SHP77 (cell line): ENCODE measurements around the gene KRT73.

Experiments
- DNase-seq, 2 experiments: peaks; one replicate each; lab custom pipeline; 2025; lab: John Stamatoyannopoulos, UW

Gene KRT73

DNA sequence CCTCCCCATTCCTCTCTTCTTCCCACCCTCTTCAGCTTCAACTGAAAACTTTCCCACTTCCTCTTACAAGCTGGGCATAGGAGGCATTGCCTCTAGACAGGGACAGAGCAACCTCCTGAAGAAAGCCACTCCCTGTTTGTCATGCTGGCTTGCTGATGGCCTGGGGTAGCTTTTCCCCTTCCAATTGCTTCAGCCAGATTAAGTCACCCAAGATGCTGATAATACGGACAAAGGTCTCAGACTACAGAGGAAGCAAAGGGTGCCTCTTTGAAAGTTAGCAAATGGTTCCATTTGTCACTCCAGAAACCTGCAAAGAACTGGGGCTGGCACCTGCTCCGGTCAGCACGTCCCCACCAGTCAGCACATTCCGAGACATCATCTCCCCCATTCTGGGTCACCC lies 27.6 kb upstream of the KRT73 start:
- DNase-seq, result no peak

DNA sequence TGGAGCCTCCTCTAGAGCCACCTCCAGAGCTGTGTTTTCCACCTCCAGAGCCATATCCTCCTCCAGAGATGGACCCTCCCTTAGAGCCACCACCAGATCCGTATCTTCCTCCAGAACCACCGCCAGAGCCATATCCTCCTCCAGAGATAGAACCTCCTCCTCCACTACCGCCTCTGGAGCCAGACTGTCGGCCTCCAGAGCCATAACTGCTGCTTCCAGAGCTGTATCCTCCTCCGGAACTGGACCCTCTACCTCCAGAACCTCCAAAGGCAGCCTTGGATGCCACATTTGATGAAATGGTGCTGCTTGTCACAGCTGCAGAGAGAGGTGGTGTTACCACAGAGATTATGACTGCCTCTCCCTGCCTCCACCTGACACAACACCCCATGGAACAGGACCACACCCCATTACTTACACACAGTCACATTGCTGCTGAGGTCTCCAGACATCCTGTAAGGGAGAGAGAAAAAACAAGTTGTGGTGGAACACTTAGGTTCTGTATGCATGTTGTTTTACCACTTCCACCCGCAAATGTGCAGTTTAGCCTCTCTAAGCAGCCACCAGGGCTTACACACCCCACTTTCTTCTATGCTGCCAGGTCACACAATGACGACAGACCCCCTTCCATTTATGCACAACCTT lies 26.9 kb upstream of the KRT73 start:
- DNase-seq, result no peak

DNA sequence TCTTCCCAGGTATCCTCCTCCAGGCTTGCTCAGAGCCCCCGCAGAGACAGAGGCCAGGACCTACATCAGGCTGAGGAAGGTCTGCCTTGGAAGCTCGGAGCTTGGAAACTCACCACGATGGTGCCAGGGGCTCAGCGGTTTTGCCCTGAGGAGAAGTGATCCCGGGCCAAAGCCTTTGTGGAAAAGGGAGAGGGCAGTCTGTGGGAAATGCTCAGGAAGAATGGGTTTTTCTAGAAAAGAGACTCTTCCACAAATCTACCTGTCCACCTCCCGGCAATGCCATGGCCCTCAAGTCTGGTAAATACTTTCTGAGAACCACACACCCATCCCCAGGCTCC lies 25.7 kb upstream of the KRT73 start:
- no peak for DNase-seq

DNA sequence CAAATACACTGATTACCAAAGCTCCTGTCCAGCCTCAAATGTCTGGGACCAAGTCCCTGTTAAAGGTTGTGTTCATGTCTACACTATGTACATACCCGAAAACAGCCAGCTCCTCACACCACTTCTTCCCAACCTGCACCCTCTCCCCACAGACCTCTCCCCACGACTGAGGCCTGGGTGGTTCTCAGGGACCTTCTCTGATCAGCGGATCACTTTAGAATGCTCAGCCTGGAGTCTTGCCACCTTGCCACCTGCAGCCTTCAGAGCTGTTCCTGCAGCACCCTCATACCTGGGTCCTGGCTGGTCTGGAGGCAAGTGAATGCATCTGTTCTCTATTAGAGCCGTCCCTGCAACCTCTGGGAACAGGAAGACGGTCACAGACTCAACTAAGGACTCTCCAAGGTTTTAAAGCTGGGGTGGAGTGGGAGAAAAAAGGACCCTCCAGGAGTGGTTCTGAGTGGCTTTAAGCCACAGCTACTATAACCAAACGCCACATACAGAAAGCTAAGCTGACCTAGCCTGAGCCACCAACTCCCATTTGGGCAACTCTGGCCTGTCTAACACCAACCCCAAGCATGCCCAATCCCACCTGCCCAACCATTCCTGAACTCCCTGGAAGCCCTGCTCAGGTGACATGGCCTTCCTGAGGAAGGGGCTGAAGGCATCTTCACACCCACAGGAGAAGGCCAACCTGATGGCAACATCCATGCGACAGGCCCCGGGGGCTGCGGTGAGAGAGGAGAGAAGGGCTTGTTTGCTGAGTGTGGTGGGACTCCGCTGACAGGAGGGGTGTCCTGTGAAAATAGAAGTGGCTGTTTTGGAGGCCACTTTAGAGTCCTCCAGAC lies 25.1 kb upstream of the KRT73 start:
- DNase-seq, result no peak

DNA sequence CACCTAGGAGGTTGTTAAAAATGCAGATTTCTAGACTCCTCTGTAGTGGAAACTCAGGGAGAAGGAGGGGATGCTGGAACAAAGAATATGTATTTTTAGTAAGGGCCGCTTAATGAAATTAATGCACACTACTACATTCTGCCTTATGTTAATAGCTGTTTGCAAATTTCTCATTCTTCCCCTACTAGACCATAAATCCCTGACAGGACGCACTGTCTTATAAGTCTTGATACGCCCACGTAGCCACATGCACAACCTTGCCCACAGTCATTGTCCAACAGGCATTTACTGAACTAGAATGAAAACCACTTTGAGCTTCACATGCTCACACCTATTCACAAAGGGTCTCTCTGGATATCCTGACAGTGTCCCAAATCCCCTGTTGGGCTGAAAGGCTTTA lies 23.1 kb upstream of the KRT73 start:
- DNase-seq, result no peak

DNA sequence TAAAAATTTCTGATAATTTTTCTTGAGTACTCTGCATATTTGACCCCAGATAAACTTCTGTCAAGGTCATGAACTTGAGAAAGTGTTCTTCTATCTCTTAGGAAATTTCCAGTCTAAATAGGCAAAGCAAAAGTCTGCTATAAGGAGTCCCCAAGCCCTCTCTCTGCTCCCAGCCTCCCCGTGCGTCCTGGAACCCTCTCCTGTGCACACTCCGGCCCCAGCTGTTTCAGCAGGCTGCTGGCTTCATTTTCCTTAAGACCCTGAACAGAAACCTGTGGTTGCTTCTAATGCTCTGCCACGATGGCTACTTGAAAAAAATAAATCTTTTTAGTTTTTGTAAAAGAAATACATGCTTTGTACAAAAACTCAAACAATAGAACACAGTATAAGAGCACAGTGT lies 18.9 kb upstream of the KRT73 start:
- no peak for DNase-seq

DNA sequence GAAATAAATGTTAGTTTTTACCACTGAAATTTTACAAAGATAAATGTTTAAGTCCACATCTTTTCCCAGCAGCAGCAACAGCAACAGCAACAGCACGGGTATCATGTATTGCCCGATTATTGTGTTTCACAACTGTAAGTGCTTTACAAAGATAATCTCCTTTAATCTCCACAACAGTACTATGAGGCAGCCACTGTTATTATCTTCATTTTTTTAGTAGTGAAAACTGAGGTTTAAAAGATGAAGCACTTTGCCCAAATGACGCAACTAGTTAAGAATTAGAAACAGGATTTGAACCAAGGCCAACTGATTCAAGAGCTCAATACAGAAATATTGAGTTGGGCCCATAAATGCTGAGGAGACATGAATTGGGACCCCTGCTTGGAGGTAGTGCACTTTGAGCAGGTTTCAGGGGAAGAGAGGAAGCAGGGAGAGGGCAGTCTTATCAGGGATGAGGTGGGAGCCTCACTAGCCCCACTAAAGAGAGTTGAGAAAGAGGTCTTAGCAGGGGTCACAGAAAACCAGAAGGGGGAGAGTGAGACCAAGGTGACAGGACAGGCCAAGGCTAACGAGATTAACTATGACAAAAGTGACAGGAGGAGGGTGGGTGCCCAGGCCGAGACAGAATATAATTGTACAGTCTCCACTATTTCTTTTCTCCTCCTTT lies 18.4 kb upstream of the KRT73 start:
- DNase-seq, result no peak

DNA sequence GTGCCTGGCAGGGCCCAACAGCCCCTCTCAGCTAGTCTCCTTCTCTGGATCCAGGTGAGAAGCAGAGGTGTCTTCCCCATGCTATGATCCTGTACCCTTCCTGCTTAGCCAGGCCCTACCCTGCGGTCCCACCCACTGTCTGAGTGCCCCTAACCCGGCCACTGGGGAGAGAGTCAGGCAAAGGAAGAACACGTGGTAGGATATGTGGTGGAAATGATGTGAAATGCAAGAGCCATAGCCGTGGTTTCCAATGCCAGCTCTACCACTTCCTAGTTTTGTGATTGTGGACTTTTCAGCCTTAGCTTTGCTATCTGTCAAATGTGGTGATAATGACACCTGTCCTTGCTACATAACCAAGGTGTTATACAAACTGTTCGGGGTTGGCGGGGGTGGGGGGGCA lies 17.8 kb upstream of the KRT73 start:
- no peak for DNase-seq

DNA sequence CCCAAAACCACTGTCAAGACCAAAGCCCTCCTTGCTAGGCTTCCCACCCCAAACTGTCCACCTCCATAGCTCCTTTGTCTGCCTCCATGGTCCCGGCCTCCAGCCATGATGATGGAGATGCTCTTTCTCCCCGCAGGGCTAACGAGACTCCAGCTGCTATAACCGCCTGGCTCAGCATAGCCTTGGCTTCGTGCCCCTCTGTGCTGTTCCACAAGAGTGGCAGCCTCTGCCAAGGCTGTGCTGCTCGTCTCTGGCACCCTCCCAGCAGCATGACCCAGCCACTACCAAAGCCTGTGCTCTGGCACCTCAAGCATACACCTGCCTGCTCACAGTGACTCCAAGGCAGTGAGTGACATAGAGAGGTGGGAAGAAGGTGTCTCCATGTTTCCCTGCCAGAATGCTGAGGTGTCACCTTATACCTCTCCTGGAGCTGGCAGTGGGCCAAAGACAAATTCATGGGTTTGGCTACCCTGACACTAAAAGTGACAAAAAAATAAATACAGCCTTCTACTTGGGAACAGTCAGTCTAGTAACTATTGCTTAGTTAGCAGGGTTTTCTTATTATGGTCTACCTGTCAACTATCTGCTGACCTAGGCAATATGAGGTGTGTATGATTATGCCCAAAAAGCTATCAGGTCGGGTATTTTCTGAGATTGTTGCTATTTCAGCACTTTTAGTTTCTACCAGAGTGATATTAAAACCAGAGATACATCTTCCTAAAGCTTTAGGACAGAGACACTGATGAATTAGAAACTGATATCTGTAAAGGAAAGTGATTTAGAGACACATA lies 16.1 kb upstream of the KRT73 start:
- DNase-seq, result no peak

DNA sequence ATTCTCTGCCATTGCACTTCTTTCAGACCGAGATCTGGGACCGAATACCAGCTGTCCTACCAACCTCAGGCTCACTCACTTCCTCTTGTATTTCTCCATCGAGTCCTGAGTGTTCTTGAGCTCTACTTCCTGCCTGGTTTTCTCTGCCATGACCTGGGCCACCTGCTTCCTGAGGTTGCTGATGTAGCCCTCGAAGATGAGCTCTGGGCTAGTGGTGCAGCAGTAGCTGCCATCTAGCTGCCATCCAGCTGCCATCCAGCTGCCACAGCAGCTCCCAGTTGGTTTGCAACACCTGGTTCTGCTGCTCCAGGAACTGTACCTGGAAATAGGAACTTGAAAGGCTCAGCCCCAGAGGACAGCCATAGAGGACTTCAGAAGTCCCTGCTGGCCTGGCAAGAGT lies 15.0 kb upstream of the KRT73 start:
- no peak for DNase-seq

DNA sequence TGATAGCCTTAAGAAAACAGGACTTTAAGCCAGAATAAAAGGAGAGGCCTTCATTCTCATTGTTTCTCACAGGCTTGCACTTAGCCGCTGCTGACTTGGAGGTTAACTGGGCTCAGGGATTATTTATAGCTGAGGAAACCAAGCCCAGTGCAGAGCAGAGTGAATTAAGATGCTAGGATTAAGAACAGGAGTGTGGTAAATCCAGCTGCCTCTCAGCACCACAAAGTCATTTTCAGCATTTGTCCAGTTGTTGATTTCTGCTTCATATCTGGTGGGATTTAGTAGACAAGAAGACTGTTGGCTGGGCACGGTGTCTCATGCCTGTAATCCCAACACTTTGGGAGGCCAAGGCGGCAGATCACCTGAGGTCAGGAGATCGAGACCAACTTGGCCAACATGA lies 14.3 kb upstream of the KRT73 start:
- no peak for DNase-seq

DNA sequence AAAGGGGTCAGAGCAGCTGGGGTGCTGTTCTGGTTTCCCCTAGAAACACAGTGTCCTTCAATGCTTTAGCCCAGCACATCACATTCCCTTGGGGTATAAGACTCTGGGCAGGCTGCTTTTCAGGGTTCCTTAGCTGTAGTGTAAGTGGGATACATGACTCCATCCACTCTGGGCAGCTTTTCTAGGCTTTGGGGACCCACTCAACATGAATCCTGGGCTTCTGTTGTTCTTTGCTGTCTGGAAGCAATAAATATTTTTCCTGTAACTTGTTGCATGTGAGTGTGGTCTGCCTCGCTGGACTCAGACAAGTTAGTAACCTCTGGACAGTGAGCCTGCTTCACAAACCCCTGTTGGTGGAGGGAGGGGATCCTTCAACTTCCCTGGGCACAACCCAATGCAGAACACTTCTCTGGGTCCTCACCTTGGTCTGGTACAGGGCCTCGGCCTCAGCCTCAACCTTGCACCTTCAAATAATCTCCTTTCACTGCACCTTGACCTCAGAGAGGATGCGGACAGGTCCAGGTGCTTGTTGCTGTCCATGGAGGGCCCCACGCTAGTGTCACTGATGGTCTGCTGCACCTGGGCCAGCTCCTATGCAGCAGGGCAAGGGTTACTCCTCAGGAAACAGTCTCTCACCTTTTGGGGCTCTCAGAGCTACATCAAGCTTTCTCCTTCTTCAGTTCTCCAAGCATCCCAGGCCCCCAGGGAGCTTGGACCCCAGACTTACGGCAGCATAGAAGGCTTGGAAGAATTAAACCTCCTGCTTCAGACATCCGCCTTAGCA lies 13.5 kb upstream of the KRT73 start:
- no peak for DNase-seq

DNA sequence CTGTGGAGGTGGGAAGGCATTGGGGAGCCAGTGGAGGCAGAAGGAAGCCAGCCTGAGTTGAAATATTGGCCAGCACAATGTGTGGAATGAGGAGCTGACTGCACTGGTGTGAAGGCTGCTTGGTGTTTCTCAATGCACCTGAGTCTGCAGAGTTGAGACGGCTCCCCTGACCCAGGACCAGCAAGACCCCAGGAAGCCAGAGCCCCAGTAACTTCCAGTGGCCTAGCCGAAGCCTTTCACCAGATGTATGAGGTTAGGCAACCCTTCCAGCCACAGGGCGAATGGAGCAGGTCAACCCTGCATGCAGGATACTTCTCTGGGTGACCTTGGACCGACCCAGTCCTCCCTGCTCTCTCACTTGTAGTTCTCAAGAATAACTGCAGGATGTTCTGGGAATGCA lies 12.9 kb upstream of the KRT73 start:
- no peak for DNase-seq

DNA sequence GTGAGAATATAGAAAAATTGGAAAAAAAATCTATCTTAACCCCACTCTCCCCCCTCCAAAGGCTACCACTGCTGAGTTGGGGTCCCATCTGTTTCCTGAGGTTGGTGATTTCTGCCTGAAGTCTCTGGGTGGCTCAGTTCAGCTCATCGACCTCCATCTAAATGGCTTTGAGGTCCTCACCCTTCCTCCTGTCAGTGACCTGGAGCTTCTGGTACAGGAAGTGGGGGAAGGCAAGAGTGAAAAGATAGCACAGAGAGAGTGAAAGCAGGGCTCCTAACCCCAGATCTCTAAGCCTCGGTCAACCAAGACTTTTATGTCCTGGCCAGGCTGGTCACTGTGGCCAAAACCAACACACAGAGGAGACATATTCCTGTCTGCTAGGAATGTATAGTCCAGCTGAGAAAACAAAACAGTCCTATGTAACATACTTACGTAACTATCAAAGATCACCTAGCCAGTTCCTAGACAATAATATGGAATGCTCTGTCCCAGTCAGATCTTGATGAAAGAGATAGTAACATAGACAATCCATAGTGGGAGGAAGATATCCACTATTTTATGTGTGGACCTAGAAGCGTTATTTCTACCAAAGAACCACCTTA lies 12.3 kb upstream of the KRT73 start:
- no peak for DNase-seq

DNA sequence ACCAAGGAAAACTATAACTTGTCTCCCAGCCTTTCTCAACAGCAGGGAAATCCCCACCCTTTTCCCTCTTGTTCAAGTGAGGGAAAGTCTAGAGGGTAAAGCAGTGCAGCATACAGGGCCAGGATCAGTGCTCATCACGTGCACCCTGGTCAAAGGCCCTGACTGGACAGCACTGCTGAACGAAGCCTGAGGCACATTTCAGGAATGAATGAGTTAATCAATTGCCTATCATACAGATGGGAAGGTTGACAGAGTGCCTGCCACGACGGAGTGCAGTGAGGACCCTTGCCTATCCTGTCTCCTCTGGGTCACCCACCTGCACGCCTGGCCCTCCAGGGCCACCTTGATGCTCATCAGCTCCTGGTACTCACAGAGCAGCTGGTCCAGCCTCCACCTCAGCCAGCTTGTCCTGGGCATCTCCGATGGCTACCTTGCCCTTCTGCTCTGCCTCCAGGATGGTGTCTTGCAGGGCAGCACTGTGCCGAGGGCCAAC lies 11.7 kb upstream of the KRT73 start:
- no peak for DNase-seq

DNA sequence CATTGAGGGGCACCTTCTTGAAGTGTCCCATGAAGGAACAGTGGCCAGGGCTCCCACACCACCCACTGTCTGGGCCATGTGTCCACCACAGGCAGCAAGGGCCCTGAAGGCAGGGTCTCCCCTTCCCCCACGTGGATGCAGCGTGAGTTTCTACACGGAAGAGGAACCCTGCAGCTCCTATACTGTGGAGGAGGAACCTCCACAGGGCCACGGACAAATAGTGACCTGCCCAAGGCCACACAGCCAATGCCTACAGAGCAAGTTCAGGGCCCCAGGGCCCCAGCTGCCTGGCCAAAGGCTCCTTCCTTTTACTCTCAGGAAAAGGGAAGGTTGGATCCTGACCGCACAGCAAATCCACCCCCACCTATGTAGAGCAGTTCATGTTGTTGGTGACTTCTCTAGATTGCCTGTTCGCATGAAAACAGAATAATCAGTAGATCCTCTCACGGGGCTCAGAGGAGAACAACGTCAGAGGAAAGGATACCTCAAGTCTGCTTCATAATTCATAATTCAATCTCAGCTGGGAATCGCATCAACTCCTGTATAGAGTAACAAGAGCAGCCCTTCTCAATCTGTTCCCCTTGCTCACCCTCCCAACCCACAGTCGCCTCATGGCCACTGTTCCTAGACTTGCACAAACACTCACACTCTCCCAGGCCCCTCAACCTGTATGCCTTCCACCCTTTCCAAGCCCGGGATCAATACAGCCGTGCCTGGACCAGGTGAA lies 11.1 kb upstream of the KRT73 start:
- no peak for DNase-seq

DNA sequence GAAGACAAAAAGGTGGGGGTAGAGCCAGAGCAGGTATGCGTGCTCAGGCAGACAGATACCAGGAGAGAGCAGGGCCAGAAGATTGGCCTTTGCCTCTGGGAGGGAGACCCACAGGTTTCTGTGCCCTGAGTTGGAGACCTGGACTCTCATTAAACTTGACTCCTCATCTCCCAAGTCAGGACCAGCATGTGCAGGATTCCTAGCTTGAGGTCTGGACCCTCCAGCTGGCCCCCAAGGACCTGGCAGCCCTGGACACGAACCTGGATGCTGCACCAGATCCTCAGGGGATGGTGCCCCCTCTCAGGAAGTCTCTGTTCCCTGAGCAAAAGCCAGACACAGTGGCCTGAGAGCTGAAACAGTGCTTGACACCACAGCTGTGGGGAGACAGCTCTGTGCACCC lies 10.5 kb upstream of the KRT73 start:
- DNase-seq, result no peak

DNA sequence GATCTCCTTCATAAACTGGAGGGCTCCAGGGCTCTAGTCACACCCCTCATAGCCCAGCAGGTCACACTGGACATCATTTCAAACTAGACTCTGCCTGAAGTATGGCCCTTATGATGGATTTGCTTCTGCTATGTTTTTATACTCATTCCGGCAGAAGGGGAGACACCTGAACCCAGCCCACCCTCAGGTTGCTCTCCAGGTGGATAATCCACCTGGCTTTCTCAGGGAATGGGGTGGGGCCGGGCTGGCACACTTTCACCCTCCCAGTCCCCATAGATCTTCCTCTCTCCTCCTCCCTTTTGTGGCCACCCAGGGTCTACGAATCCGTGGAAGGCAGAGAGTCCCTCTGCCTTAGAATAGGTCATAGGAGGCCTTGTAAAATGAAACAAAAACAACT lies 9.8 kb upstream of the KRT73 start:
- no peak for DNase-seq

DNA sequence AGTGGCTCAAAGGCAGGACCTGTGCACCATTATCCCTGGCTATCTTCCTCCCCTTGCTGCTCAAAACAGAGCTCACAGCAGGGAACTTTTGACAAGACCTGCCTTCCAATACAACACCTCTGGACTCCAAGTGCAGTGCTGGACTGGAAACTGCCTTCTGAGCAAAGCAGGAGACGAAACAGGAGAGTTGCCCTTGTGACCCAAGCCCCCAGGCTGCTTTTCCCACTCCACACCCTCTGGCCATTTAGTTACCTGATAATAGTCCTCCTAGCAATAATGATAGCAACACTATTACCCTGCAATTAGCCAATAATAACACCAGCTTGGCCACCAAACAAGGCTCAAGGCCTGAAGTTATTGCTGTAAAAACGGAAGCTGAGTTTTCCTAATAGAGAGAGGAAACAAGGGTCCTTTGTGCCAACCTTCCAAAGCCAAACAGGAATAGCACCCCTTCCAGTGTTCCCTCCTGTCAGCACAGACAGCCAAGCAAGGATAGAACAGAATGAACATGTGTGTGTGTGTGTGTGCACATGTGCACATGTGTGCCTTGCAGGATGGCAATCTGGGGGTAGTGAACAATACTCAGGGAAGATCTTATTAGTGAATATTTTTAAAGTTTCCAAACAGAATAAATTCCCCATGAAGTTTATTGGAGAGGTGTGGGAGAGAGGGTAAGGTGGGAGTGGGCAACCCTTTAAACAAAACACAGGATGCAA lies 9.2 kb upstream of the KRT73 start:
- DNase-seq, result no peak

DNA sequence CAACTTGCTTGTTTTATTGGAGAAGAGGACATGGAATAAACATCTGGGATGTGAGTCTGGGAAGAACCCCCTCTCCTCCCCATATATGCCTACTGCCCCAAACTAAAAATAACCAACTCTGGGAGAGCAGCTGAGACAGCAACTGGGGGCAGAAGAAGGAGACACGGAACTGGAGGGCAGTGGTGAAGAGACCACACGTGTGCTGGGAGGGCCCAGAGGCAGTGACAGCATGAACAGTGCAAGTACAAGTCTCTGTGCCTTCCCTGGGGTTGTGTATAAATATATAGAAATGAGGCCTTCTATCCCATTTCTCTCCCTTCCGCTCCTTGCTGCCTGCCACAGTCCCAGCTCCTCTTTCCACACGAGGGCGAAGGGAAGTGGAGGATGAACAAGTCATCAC lies 4.0 kb upstream of the KRT73 start:
- no peak for DNase-seq
